Osteocyte (in vitro differentiated cells): ENCODE measurements around the gene PPA1. TPM values are rescaled to one million over a fixed set of nuclear protein-coding genes. Genes with fewer than 3 reads are reported as not detected.

Experiments
- DNase-seq: peaks from one replicate; pipeline ENCODE4 v3.0.0; 2021; ENCODE audit warnings: mixed read lengths; ENCODE audit not compliant: unreplicated experiment; ENCODE audit errors: extremely low spot score
- H3K27ac Mint-ChIP-seq: one replicate; pipeline ENCODE4 v1.8.0; 2021; ENCODE audit warnings: mild to moderate bottlenecking, mixed read lengths; ENCODE audit not compliant: unreplicated experiment
- H3K27me3 Mint-ChIP-seq: one replicate; pipeline ENCODE4 v1.8.0; 2021; ENCODE audit warnings: mixed read lengths; ENCODE audit not compliant: unreplicated experiment
- H3K36me3 Mint-ChIP-seq: one replicate; pipeline ENCODE4 v1.8.0; 2021; ENCODE audit warnings: mixed read lengths; ENCODE audit not compliant: unreplicated experiment
- H3K4me1 Mint-ChIP-seq: one replicate; pipeline ENCODE4 v1.8.0; 2021; ENCODE audit warnings: mixed read lengths; ENCODE audit not compliant: unreplicated experiment
- H3K4me3 Mint-ChIP-seq: one replicate; pipeline ENCODE4 v1.8.0; 2021; ENCODE audit warnings: mild to moderate bottlenecking, moderate library complexity, mixed read lengths; ENCODE audit not compliant: unreplicated experiment
- H3K9me3 Mint-ChIP-seq: one replicate; pipeline ENCODE4 v1.8.0; 2021; ENCODE audit warnings: mixed read lengths; ENCODE audit not compliant: unreplicated experiment
- CTCF ChIP-seq: fragments of 200-600 bp; sonication (generic); IDR thresholded peaks from 2 replicates; pipeline ENCODE4 v1.5.0; 2021; ENCODE audit warnings: antibody characterized with exemption, mild to moderate bottlenecking, moderate library complexity
- long read RNA-seq: library from polyadenylated mRNA; unstranded; transcript quantifications from one replicate; pipeline ENCODE4 v2.0.0, GENCODE V29; 2021
- total RNA-seq: library from RNA; stranded (reverse); gene quantifications from 2 replicates; pipeline ENCODE4 v1.2.1, GENCODE V29; 2021

The PPA1 gene
- total RNA-seq, result 59.8 and 60.4 TPM in 2 replicates
- long read RNA-seq, transcript PPA1-202 (11 exons, 1,295 nt), result major isoform, 337 of 355 reads
- long read RNA-seq, partial matches to known transcripts, result 9 of 355 reads
- long read RNA-seq, other reads (novel, unspliced or antisense), result 9 of 355 reads

- Mint-ChIP-seq H3K36me3 (peaks cover 4% of the 10 kb centered on the region), H3K27me3 (no peaks in the 10 kb centered on the region), H3K9me3 (no peaks in the 10 kb centered on the region), H3K4me3 (peak within 1 kb of the TSS; percentile 97), H3K27ac (peak within 1 kb of the TSS; percentile 94), H3K4me1 (peaks cover 27% of the 10 kb centered on the region)
- DNase-seq, result peak; percentile 100
- peak; percentile 35 for TF ChIP-seq CTCF
These were observed at the start of gene PPA1 for GRCh38 chr10:70233109-70233938. PPA1 (minus strand) TSS chr10:70233429; CDS start chr10:70233327, 102 bp downstream.

GRCh38 chr10:70281609-70282008, 48.4 kb upstream of the PPA1 start:
- TF ChIP-seq CTCF, result no peak
- H3K27ac Mint-ChIP-seq, result no peak overlapping the region
- no peaks in the 10 kb centered on the region for H3K36me3 Mint-ChIP-seq
- H3K27me3 Mint-ChIP-seq, result peaks cover 59% of the 10 kb centered on the region
- H3K9me3 Mint-ChIP-seq, result no peaks in the 10 kb centered on the region
- no peak for DNase-seq
- no peak overlapping the region for H3K4me3 Mint-ChIP-seq
- H3K4me1 Mint-ChIP-seq, result peaks cover 2% of the 10 kb centered on the region

GRCh38 chr10:70280099-70280498, 46.9 kb upstream of the PPA1 start:
- Mint-ChIP-seq H3K9me3 (no peaks in the 10 kb centered on the region), H3K27ac (no peak overlapping the region), H3K27me3 (peaks cover 46% of the 10 kb centered on the region), H3K4me1 (peaks cover 2% of the 10 kb centered on the region), H3K4me3 (no peak overlapping the region), H3K36me3 (no peaks in the 10 kb centered on the region)
- no peak for TF ChIP-seq CTCF
- DNase-seq, result no peak

GRCh38 chr10:70277396-70278030, 44.3 kb upstream of the PPA1 start:
- TF ChIP-seq CTCF, result no peak

GRCh38 chr10:70274643-70275042, 41.4 kb upstream of the PPA1 start:
- TF ChIP-seq CTCF, result no peak
- H3K4me3 Mint-ChIP-seq, result no peak overlapping the region
- H3K27ac Mint-ChIP-seq, result no peak overlapping the region
- no peaks in the 10 kb centered on the region for H3K36me3 Mint-ChIP-seq
- no peaks in the 10 kb centered on the region for H3K4me1 Mint-ChIP-seq
- no peaks in the 10 kb centered on the region for H3K9me3 Mint-ChIP-seq
- DNase-seq, result no peak
- peaks cover 1% of the 10 kb centered on the region for H3K27me3 Mint-ChIP-seq

More at GRCh38 chr10:70277396-70278030, 44.3 kb upstream of the PPA1 start:
- Mint-ChIP-seq H3K36me3 (no peaks in the 10 kb centered on the region), H3K27me3 (peaks cover 24% of the 10 kb centered on the region), H3K4me3 (no peak overlapping the region), H3K9me3 (no peaks in the 10 kb centered on the region), H3K4me1 (no peaks in the 10 kb centered on the region), H3K27ac (no peak overlapping the region)
- no peak for DNase-seq
